ENCODE results near the gene MCOLN3.

MCOLN3 gene

GRCh38 chr1:85058311-85058710 lies 10.0 kb upstream of the MCOLN3 start:
- Histone ChIP-seq H3K79me2 (ENCODE audit: insufficient read depth, low read length) (no peaks in the 10 kb centered on the region), H3K36me3 (ENCODE audit: insufficient read depth, low read length) (no peaks in the 10 kb centered on the region), H2AFZ (ENCODE audit: low read length) (no peak overlapping the region), H3K27me3 (ENCODE audit: insufficient read depth, low read length) (no peaks in the 10 kb centered on the region), H3K9me3 (ENCODE audit: low read length) (no peaks in the 10 kb centered on the region), H3K4me3 (ENCODE audit: low read depth, low read length, poor library complexity, severe bottlenecking) (no peak overlapping the region), H3K9ac (ENCODE audit: low read length) (no peak overlapping the region), H3F3A (ENCODE audit: insufficient read depth, low read length) (no peaks in the 10 kb centered on the region), H3K4me2 (ENCODE audit: low read length) (no peak overlapping the region), H4K20me1 (ENCODE audit: insufficient read depth, low read length) (no peaks in the 10 kb centered on the region; the same call in 1 of the 2 replicates), H3K4me1 (ENCODE audit: insufficient read depth, low read length, severe bottlenecking) (peaks cover 13% of the 10 kb centered on the region), H3K27ac (ENCODE audit: low read depth, low read length, poor library complexity, severe bottlenecking) (no peak overlapping the region), H3K9me2 (ENCODE audit: low read depth, low read length) (no peaks in the 10 kb centered on the region)
- TF ChIP-seq CTCF (IDR thresholded peaks at IDR 0.05; ENCODE audit: low read length) (no peak), EZH2 (IDR thresholded peaks at IDR 0.05; ENCODE audit: borderline replicate concordance, low read length) (no peak)

GRCh38 chr1:85054664-85055063 lies 6.4 kb upstream of the MCOLN3 start:
- no peak overlapping the region for H3K4me2 ChIP-seq (ENCODE audit: low read length)
- H3K9me2 ChIP-seq (ENCODE audit: low read depth, low read length), result no peaks in the 10 kb centered on the region
- H3K27me3 ChIP-seq (ENCODE audit: insufficient read depth, low read length), result no peaks in the 10 kb centered on the region; the same call in 1 of the 2 replicates
- H3K36me3 ChIP-seq (ENCODE audit: insufficient read depth, low read length), result no peaks in the 10 kb centered on the region
- H3K4me1 ChIP-seq (ENCODE audit: insufficient read depth, low read length, severe bottlenecking), result no peaks in the 10 kb centered on the region
- no peak overlapping the region for H3K27ac ChIP-seq (ENCODE audit: low read depth, low read length, poor library complexity, severe bottlenecking)
- no peak overlapping the region for H2AFZ ChIP-seq (ENCODE audit: low read length)
- H3K9ac ChIP-seq (ENCODE audit: low read length), result no peak overlapping the region
- H3K9me3 ChIP-seq (ENCODE audit: low read length), result no peaks in the 10 kb centered on the region
- no peaks in the 10 kb centered on the region for H3F3A ChIP-seq (ENCODE audit: insufficient read depth, low read length)
- TF ChIP-seq EZH2 (IDR thresholded peaks at IDR 0.05; ENCODE audit: borderline replicate concordance, low read length), result no peak
- H3K4me3 ChIP-seq (ENCODE audit: low read depth, low read length, poor library complexity, severe bottlenecking), result no peak overlapping the region
- H3K79me2 ChIP-seq (ENCODE audit: insufficient read depth, low read length), result no peaks in the 10 kb centered on the region
- H4K20me1 ChIP-seq (ENCODE audit: insufficient read depth, low read length), result no peaks in the 10 kb centered on the region; the same call in 1 of the 2 replicates

GRCh38 chr1:85049735-85050166 lies 1.5 kb upstream of the MCOLN3 start:
- H2AFZ ChIP-seq (ENCODE audit: low read length), result no peak overlapping the region
- H3K4me1 ChIP-seq (ENCODE audit: insufficient read depth, low read length, severe bottlenecking), result peaks cover 8% of the 10 kb centered on the region
- peaks cover 11% of the 10 kb centered on the region; the same call in 1 of the 2 replicates for H3K27me3 ChIP-seq (ENCODE audit: insufficient read depth, low read length)
- no peak overlapping the region for H3K4me2 ChIP-seq (ENCODE audit: low read length)
- peaks cover 3% of the 10 kb centered on the region; the same call in 1 of the 2 replicates for H3F3A ChIP-seq (ENCODE audit: insufficient read depth, low read length)
- H3K9ac ChIP-seq (ENCODE audit: low read length), result no peak overlapping the region
- H3K27ac ChIP-seq (ENCODE audit: low read depth, low read length, poor library complexity, severe bottlenecking), result no peak overlapping the region
- H3K9me3 ChIP-seq (ENCODE audit: low read length), result no peaks in the 10 kb centered on the region
- no peaks in the 10 kb centered on the region for H3K36me3 ChIP-seq (ENCODE audit: insufficient read depth, low read length)
- TF ChIP-seq CTCF (IDR thresholded peaks at IDR 0.05; ENCODE audit: low read length), result no peak
- TF ChIP-seq EZH2 (IDR thresholded peaks at IDR 0.05; ENCODE audit: borderline replicate concordance, low read length), result no peak
- no peak overlapping the region for H3K4me3 ChIP-seq (ENCODE audit: low read depth, low read length, poor library complexity, severe bottlenecking)
- no peaks in the 10 kb centered on the region for H3K79me2 ChIP-seq (ENCODE audit: insufficient read depth, low read length)
- no peaks in the 10 kb centered on the region for H3K9me2 ChIP-seq (ENCODE audit: low read depth, low read length)
- H4K20me1 ChIP-seq (ENCODE audit: insufficient read depth, low read length), result no peaks in the 10 kb centered on the region

All from OCI-LY1 (cell line).